K562 (cell line): Measurements from ENCODE around the gene SYNRG. TPM values are rescaled to one million over a fixed set of nuclear protein-coding genes. Genes with fewer than 3 reads are reported as not detected.

ENCODE experiments used
- CBFB ChIP-seq: sonication (generic); formaldehyde crosslinking; IDR thresholded peaks from 2 replicates; pipeline ENCODE4 v1.4.0; 2020; ENCODE audit warnings: mild to moderate bottlenecking, missing genetic modification reagents
- ETV6 ChIP-seq, 3 experiments: fragments of 150-350 bp in 1 of 3; sonication (generic) in 1 of 3; formaldehyde crosslinking in 1 of 3; IDR thresholded peaks; 2 replicates each; pipeline versions ENCODE4 v1.6.1 to v1.8.0; 2014 to 2022; ENCODE audit warnings: borderline replicate concordance in 2 of 3, low read depth in 2 of 3, antibody characterized with exemption in 1 of 3, low read length in 1 of 3, mild to moderate bottlenecking in 1 of 3, missing genetic modification reagents in 1 of 3
- FOSL1 ChIP-seq: fragments of 200-800 bp; sonication (Bioruptor generic); conservative IDR thresholded peaks from 2 replicates; pipeline ENCODE4 v1.6.1; 2016; ENCODE audit warnings: missing genetic modification characterization, missing compliant biosample characterization
- HMG20B ChIP-seq: fragments of 250-450 bp; sonication (Bioruptor Pico); IDR thresholded peaks from 2 replicates; pipeline ENCODE4 v1.5.0; 2021; ENCODE audit warnings: mild to moderate bottlenecking
- MEF2D ChIP-seq: conservative IDR thresholded peaks from 2 replicates; pipeline ENCODE4 v1.6.1; 2016; ENCODE audit warnings: low read depth, missing genetic modification characterization, missing compliant biosample characterization
- NCOA1 ChIP-seq: fragments of 450-650 bp; IDR thresholded peaks from 2 replicates; pipeline ENCODE4 v1.6.1; 2016; ENCODE audit warnings: low read depth
- OTX1 ChIP-seq: fragments of 450-650 bp; formaldehyde crosslinking; IDR thresholded peaks from 2 replicates; pipeline ENCODE4 v1.4.0; 2022; ENCODE audit warnings: mild to moderate bottlenecking
- PTTG1 ChIP-seq: fragments of 450-650 bp; IDR thresholded peaks from 2 replicates; pipeline ENCODE4 v1.6.1; 2016; ENCODE audit warnings: low read depth, mild to moderate bottlenecking, missing genetic modification characterization, missing compliant biosample characterization
- RBM25 ChIP-seq: fragments of 200-400 bp; formaldehyde crosslinking; IDR thresholded peaks from 2 replicates; pipeline ENCODE4 v1.6.1; 2018; ENCODE audit warnings: low read length, low read depth, moderate library complexity; ENCODE audit not compliant: severe bottlenecking
- SNIP1 ChIP-seq: fragments of 450-650 bp; IDR thresholded peaks from 2 replicates; pipeline ENCODE4 v1.7.1; 2017; ENCODE audit warnings: low read depth, mild to moderate bottlenecking
- SRSF1 ChIP-seq: fragments of 200-400 bp; formaldehyde crosslinking; IDR thresholded peaks from 2 replicates; pipeline ENCODE4 v1.6.1; 2017; ENCODE audit warnings: mild to moderate bottlenecking, low read depth, low read length, moderate library complexity
- TAF1 ChIP-seq: IDR thresholded peaks from 2 replicates; pipeline ENCODE4 v1.6.1; 2011; ENCODE audit warnings: mild to moderate bottlenecking, low read length, moderate library complexity; ENCODE audit not compliant: insufficient read depth, control insufficient read depth, severe bottlenecking; ENCODE audit errors: extremely low read depth
- U2AF2 ChIP-seq: fragments of 200-400 bp; formaldehyde crosslinking; optimal IDR thresholded peaks from 2 replicates; pipeline ENCODE3; 2017; ENCODE audit warnings: low read depth, mild to moderate bottlenecking, low read length
- ZKSCAN3 ChIP-seq: fragments of 250-450 bp; sonication (Bioruptor Pico); IDR thresholded peaks from 2 replicates; pipeline ENCODE4 v1.4.0; 2020
- ZNF133 ChIP-seq: fragments of 250-450 bp; sonication (Bioruptor Pico); IDR thresholded peaks from 2 replicates; pipeline ENCODE4 v1.4.0; 2020; ENCODE audit warnings: mild to moderate bottlenecking
- ZNF707 ChIP-seq: fragments of 250-450 bp; sonication (Bioruptor Pico); conservative IDR thresholded peaks from 2 replicates; pipeline ENCODE4 v1.8.0; 2022; ENCODE audit warnings: inconsistent platforms, mild to moderate bottlenecking, moderate library complexity
- ZNF766 ChIP-seq: fragments of 200-800 bp; sonication (Bioruptor generic); conservative IDR thresholded peaks from 2 replicates; pipeline ENCODE4 v1.6.1; 2016; ENCODE audit warnings: missing genetic modification characterization, missing compliant biosample characterization
- ZSCAN32 ChIP-seq: fragments of 450-650 bp; formaldehyde crosslinking; IDR thresholded peaks from 2 replicates; pipeline ENCODE4 v1.4.0; 2020; ENCODE audit warnings: mild to moderate bottlenecking, moderate library complexity
- polyA plus RNA-seq, 8 experiments: library from polyadenylated mRNA; depleted of rRNA in 4 of 8; stranded (reverse) in 5 of 8; unstranded in 3 of 8; fragments of >200 nt; fragmentation: Nextera tagmentation in 2 of 8; fragmentation: Illumina TruSeq in 1 of 8; extraction: Ambion mirVana in 2 of 8; extraction: Trizol in 1 of 8; gene quantifications; 2 replicates each; pipeline versions ENCODE4 v1.2.1 to v1.2.3, GENCODE V29; 2011 to 2014; ENCODE audit warnings: inconsistent platforms in 1 of 8, missing spikeins in 1 of 8
- total RNA-seq, 7 experiments: library from RNA; depleted of rRNA in 6 of 7; stranded (reverse); fragments of >200 nt in 6 of 7; fragmentation: Illumina TruSeq in 2 of 7; extraction: Trizol in 2 of 7; gene quantifications; 2 replicates each; pipeline versions ENCODE4 v1.2.1 to v1.2.3, GENCODE V29; 2011 to 2021; ENCODE audit warnings: low replicate concordance in 1 of 7
- TF ChIP-seq, protein P1 (sequence below): fragments of 250-450 bp; sonication (Bioruptor Pico); IDR thresholded peaks from 2 replicates; pipeline ENCODE4 v1.8.0; 2022; ENCODE audit warnings: inconsistent platforms, mild to moderate bottlenecking, moderate library complexity, borderline replicate concordance
- TF ChIP-seq, protein P2 (sequence below): fragments of 200-800 bp; sonication (Bioruptor generic); IDR thresholded peaks from 2 replicates; pipeline ENCODE4 v1.6.1; 2017; ENCODE audit warnings: missing genetic modification characterization, missing compliant biosample characterization
- TF ChIP-seq, protein P3 (sequence below): fragments of 250-450 bp; sonication (Bioruptor Pico); IDR thresholded peaks from 2 replicates; pipeline ENCODE4 v1.4.0; 2020; ENCODE audit warnings: mild to moderate bottlenecking, moderate library complexity
- TF ChIP-seq, protein P4 (sequence below): fragments of 450-650 bp; IDR thresholded peaks from one replicate; pipeline ENCODE4 v1.6.1; 2018; ENCODE audit warnings: mild to moderate bottlenecking, moderate library complexity; ENCODE audit not compliant: partially characterized antibody

SYNRG gene
- total and polyA plus RNA-seq, 9 of the 15 experiments (the other 6 are each of a cell fraction or from before 2014, with no cell fraction given), result 2.9 to 28.2 (median 15.1) TPM

DNA sequence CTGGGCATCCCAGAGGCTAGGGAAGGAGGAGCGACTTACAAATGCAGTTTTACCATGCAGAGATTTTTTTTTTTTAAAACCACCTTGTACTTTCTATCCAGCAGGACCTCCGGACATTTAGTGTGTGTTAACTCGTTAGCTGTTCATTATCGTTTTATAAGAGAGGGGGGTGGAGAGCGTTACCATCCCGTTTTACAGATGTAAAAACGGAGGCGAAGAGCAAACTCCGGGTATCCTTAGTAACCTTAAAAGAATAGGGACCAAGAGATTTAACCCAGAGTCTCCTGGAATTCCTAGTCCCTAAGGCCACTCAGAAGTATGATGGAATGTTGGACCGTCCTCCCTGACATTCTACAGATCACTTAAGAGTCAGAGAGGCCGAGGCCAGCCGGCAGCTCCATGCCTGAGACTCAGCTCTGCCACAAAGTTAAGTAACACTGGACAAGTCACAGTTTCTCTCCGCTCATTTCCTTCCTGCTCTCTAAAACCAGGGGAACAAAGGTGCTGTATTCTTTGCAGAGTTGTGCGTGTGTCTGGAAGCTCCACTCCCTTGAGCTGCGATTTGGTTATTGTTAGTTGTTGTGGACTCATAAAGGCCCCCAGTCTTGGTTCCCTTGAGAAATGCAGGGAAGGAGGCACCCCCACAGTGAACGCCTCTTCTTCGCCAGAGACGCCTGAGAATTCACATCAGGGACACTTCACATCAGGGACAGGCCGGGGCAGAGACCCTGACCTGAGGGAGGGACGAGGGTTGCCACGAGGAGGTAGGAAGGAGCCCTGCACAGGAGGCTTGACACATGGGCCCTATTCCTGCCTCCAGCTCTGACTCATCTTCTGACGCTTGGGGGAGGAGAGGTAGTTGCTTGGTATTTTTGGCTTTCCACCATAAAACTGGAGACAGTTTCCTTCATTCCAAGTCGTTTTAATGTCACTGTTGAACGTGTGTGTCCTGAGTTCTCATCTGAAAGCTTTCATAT lies 118.3 kb downstream of the SYNRG start (continued):
- peak; percentile 91 for TF ChIP-seq RBM25
- TF ChIP-seq CBFB (CRISPR knock-in tag), result no peak
- TF ChIP-seq SNIP1, result no peak
- no peak for TF ChIP-seq ETV6 (IDR thresholded peaks at IDR 0.05; ENCODE audit: borderline replicate concordance in 1 of 2, low read depth in 2 of 2, low read length in 1 of 2)
- TF ChIP-seq ETV6 (CRISPR knock-in tag; IDR thresholded peaks at IDR 0.05; ENCODE audit: borderline replicate concordance), result no peak
- TF ChIP-seq FOSL1 (tag), result peak; percentile 94
- TF ChIP-seq HMG20B (CRISPR knock-in tag), result no peak
- TF ChIP-seq, protein P1, sequence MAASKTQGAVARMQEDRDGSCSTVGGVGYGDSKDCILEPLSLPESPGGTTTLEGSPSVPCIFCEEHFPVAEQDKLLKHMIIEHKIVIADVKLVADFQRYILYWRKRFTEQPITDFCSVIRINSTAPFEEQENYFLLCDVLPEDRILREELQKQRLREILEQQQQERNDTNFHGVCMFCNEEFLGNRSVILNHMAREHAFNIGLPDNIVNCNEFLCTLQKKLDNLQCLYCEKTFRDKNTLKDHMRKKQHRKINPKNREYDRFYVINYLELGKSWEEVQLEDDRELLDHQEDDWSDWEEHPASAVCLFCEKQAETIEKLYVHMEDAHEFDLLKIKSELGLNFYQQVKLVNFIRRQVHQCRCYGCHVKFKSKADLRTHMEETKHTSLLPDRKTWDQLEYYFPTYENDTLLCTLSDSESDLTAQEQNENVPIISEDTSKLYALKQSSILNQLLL (CRISPR knock-in tag), result no peak
- no peak for TF ChIP-seq ZNF707 (CRISPR knock-in tag)
- no peak for TF ChIP-seq ZKSCAN3 (CRISPR knock-in tag)
- no peak for TF ChIP-seq PTTG1 (tag)
- TF ChIP-seq U2AF2, result no peak
- no peak for TF ChIP-seq ZSCAN32 (CRISPR knock-in tag)
- TF ChIP-seq, protein P2, sequence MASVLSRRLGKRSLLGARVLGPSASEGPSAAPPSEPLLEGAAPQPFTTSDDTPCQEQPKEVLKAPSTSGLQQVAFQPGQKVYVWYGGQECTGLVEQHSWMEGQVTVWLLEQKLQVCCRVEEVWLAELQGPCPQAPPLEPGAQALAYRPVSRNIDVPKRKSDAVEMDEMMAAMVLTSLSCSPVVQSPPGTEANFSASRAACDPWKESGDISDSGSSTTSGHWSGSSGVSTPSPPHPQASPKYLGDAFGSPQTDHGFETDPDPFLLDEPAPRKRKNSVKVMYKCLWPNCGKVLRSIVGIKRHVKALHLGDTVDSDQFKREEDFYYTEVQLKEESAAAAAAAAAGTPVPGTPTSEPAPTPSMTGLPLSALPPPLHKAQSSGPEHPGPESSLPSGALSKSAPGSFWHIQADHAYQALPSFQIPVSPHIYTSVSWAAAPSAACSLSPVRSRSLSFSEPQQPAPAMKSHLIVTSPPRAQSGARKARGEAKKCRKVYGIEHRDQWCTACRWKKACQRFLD (CRISPR knock-in tag), result no peak
- TF ChIP-seq ZNF133 (CRISPR knock-in tag), result no peak
- TF ChIP-seq, protein P3, sequence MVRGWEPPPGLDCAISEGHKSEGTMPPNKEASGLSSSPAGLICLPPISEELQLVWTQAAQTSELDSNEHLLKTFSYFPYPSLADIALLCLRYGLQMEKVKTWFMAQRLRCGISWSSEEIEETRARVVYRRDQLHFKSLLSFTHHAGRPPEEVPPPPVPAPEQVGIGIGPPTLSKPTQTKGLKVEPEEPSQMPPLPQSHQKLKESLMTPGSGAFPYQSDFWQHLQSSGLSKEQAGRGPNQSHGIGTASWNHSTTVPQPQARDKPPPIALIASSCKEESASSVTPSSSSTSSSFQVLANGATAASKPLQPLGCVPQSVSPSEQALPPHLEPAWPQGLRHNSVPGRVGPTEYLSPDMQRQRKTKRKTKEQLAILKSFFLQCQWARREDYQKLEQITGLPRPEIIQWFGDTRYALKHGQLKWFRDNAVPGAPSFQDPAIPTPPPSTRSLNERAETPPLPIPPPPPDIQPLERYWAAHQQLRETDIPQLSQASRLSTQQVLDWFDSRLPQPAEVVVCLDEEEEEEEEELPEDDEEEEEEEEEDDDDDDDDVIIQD (CRISPR knock-in tag), result no peak
- TF ChIP-seq OTX1 (CRISPR knock-in tag), result no peak
- no peak for TF ChIP-seq NCOA1
- TF ChIP-seq SRSF1, result no peak
- TF ChIP-seq, protein P4, sequence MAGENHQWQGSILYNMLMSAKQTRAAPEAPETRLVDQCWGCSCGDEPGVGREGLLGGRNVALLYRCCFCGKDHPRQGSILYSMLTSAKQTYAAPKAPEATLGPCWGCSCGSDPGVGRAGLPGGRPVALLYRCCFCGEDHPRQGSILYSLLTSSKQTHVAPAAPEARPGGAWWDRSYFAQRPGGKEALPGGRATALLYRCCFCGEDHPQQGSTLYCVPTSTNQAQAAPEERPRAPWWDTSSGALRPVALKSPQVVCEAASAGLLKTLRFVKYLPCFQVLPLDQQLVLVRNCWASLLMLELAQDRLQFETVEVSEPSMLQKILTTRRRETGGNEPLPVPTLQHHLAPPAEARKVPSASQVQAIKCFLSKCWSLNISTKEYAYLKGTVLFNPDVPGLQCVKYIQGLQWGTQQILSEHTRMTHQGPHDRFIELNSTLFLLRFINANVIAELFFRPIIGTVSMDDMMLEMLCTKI, result no peak
- TF ChIP-seq ZNF766 (CRISPR knock-in tag), result no peak
- peak; percentile 62 for TF ChIP-seq TAF1
- no peak for TF ChIP-seq MEF2D (tag)
